GM23338 (cell line): ENCODE data around the gene DNAH17. TPM values are rescaled to one million over a fixed set of nuclear protein-coding genes. Genes with fewer than 3 reads are reported as not detected.

Source experiments
- ETS1 ChIP-seq: IDR thresholded peaks from 2 replicates; pipeline ENCODE4 v1.6.1; 2016; ENCODE audit warnings: antibody characterized with exemption
- EZH2 ChIP-seq: fragments of 200-600 bp; sonication (generic); IDR thresholded peaks from one replicate; pipeline ENCODE4 v1.8.0; 2017; ENCODE audit warnings: antibody characterized with exemption, mild to moderate bottlenecking, low read depth; ENCODE audit not compliant: unreplicated experiment
- JUNB ChIP-seq: IDR thresholded peaks from one replicate; pipeline ENCODE4 v1.6.1; 2016; ENCODE audit warnings: antibody characterized with exemption; ENCODE audit not compliant: unreplicated experiment
- NANOG ChIP-seq: IDR thresholded peaks from 2 replicates; pipeline ENCODE4 v1.6.1; 2016; ENCODE audit warnings: antibody characterized with exemption, borderline replicate concordance
- POLR2AphosphoS5 ChIP-seq: IDR thresholded peaks from 2 replicates; pipeline ENCODE4 v1.6.1; 2016; ENCODE audit warnings: antibody characterized with exemption, low read depth
- REST ChIP-seq: IDR thresholded peaks from one replicate; pipeline ENCODE4 v1.6.1; 2018; ENCODE audit warnings: antibody characterized with exemption; ENCODE audit not compliant: unreplicated experiment
- STAT1 ChIP-seq: IDR thresholded peaks from one replicate; pipeline ENCODE4 v1.6.1; 2016; ENCODE audit warnings: antibody characterized with exemption; ENCODE audit not compliant: unreplicated experiment
- ZNF331 ChIP-seq: fragments of 250-450 bp; sonication (Bioruptor Pico); IDR thresholded peaks from 2 replicates; pipeline ENCODE4 v1.5.0; 2020; ENCODE audit warnings: low read depth, mild to moderate bottlenecking, moderate library complexity
- ZNF462 ChIP-seq: fragments of 250-450 bp; sonication (Bioruptor Pico); IDR thresholded peaks from 2 replicates; pipeline ENCODE4 v1.5.0; 2020; ENCODE audit warnings: mild to moderate bottlenecking, moderate library complexity
- polyA plus RNA-seq: library from polyadenylated mRNA; unstranded; fragments of >200 nt; fragmentation: Nextera tagmentation; extraction: Ambion mirVana; gene quantifications from 2 replicates; pipeline ENCODE4 v1.2.1, GENCODE V29; 2016
- total RNA-seq: library from RNA; depleted of rRNA; stranded (reverse); fragments of >200 nt; shearing (Covaris generic); gene quantifications from 2 replicates; pipeline ENCODE4 v1.2.3, GENCODE V29; 2014

DNAH17 gene
- total and polyA plus RNA-seq, 2 experiments from 2014 or later: 0.59 to 2.0 TPM

DNA sequence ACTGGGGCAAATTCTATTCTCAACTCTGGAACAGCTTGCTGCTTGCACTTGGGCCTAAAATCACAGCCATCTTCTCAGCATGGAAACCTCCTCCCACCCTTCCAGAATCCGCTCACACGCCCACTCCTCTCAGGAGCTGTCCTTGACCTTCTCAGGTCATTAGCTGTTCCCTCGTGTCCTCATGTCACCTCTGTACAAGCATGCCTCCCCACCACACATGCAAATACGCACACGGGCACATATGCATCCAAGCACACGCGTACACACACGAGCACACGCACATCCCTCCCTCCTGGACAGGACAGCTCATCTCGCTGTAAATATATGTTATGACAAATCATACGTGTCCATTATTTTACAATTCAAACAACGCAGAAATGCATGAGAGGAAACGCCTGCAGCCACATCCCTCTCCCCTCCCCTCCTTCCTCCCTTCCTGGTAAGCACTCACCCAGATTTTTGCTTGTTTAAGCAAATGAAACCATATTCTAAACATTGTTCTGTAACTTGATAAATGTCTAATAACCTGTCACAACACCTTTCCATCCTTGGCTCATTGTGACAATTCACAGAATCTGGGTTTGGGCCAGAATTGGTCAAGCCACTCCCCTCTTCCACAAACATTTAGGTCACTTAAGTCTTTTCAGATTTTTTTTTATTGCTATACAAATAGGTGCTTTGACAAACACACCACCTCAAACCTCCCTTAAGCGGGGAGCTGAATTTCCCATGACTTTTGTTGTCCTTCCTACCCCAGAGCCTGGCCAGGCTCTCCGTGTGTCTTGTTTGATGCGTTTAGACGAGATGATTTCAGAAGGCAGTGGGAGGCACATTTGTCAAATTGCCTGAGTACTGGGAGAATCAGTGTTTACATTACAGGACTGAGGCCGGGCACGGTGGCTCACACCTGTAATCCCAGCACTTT lies 41.7 kb downstream of the DNAH17 start (continued):
- TF ChIP-seq ZNF462: no peak
- TF ChIP-seq ETS1: no peak
- no peak for TF ChIP-seq STAT1
- TF ChIP-seq NANOG: no peak
- TF ChIP-seq EZH2: no peak
- no peak for TF ChIP-seq JUNB
- TF ChIP-seq ZNF331: no peak
- no peak for TF ChIP-seq POLR2AphosphoS5
- TF ChIP-seq REST: no peak
